ENCODE data around the gene EIF2S1.
"Not testable (repeated sequence)": the region's sequence is repeated elsewhere in the genome, so short reads cannot be mapped to it uniquely, and the experiment has no call there.

Gene EIF2S1

DNA sequence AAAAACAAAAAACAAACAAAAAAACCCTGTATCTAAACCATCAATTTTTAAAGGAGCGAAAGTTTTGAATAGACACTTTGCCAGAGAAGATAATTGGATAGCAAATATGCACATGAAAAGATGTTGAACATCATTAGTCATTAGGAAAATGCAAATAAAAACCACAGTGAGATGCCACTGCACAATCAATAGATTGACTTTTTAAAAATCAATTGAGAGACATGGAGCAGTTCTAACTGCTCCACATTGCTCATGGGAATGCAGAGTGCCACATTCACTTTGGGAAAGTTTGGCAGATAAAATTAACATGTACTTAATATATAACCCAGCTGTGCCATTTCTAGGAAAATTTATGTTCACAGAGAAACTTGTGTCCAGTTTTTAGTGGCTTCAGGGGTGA is 12.7 kb downstream of the EIF2S1 start:
- DNase-seq = no peak

DNA sequence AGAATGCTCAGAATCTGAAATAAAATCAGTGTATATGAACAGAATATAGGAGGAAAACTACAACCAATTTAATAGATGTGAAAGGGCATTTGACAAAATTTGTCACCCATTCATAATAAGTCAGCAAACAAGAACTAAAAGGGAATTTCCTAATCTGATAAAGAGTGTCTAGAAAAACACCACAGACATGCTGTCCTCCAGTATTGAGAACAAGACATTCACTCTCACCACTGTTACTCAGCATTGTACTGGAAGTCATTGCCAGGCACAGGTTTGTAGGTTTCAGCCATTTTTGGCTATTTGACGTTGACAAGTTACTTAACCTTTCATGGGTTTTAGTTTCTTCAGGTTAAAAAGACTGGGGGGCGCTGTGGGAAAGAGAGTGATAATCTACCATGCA is 13.2 kb downstream of the EIF2S1 start:
- no peak for DNase-seq

DNA sequence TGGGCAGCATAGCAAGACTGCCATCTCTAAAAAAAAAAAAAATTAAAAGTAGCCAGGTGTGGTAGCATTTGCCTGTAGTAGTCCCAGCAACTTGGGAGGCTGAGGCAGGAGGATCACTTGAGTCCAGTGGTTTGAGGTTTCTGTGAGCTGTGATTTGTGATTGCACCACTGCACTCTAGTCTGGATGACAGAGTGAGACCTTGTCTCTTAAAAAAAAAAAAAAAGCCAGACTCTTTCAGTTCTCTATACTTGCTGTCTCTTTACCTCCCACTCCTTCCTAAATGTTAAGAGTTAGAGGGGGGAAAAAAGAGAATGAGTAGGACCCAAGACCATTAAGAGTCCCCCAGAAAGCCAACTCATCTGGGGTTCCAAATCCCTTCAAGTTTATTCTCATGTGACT is 17.8 kb downstream of the EIF2S1 start:
- no peak for DNase-seq

DNA sequence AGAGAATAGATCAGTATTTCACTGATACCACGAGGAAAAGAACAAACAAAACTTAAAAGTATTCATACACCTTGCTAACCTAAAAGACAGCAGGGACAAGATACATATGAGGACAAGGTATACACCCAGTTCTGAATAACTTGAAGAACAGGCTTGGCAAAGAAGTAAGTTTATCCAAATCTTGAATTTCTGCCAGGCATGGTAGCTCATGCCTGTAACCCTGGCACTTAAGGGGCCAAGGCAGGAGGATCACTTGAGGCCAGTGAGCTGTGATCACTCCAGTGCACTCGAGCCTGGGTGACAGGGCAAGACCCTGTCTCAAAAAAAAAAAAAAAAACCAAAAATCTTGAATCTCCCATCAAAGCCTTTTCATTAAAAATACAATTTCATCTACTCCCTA is 25.0 kb downstream of the EIF2S1 start:
- no peak for DNase-seq

DNA sequence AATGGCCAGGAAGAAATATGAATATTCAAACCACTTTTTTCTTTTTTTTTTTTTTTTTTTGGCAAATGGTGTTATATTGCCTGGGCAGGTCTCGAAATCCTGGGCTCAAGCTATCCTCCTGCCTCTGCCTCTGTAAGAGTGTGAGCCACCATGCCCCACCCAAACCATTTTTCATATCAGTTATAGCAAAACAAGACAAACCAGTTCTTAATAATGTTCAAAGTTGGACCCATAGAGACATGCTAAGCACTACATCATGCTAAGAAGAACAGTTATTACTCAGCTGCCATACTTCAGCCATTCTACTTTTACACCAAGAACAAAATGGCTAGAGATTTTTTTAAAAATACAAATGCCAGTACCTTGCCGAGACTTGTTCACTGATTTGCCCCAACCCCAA is 25.5 kb downstream of the EIF2S1 start:
- no peak for DNase-seq

DNA sequence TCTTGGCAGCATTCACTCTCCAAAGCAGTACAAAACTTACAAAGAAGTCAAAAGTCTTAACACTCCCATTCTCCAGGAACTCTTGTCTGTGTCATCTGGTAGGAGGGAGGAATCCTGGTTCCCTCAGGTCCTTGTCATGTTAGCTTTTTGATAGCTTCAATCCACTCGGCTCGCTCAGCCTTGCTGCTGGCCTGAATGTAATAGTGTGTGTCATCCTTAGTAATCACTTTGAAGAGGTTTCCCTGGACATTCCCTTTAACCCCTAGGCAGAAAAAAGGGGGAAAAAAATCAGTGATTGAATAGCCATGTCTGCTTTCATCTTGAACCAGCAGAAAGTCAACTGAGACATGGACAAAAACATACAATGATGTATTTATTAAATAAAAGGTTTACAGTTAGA is 27.1 kb downstream of the EIF2S1 start:
- DNase-seq = no peak

DNA sequence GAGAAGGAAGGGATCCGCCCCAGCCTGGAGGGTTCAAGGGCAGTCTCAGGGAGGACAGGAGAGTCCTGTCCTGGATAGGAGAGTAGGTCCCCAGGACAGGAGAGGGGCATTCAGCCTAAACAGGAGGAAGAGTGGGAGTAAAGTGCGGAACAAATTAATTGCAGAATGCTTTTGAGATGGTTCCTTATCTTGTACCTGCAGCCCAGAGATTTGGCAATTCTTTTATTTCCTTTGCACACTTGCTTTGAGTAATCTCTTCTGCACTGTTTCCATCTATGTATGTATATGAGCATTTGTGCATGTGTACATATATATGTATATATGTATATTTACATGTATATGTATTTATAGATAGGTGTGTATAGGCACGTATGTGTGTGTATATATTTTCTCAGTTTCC is 29.1 kb downstream of the EIF2S1 start:
- DNase-seq = no peak

DNA sequence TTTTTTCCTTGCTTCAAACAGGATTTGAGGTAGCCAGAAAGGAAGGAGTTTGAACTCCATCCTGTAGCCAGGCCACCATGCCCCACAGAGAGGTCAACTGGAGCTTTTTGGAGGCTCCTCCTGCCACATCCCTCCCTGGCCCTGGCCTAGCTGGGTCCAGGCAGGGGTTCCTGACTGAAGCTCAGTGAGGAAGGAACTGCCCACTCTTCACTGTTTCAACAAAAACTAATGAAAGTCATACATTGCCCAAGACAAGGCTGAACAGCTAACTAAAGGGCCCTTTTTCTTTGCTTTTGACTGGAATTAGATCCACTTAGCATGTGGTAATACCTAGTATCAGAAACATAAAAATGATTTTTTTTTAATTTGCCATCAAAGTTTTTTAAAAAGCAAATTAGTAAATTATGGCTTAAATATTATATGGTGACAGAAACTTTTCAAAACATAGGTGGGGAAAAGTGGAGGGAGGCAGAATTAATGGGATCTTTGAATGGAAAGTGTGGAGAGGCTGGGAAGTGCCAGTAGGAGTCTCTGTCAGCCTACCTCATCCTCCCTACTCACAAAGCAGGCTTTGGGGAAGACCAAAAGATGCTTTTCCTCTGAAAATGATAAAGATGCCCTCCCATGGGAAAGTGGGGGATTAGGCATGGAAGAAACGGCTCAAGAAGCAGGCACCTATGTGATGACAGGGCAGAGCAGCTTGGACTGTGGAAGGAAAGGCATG is 29.8 kb downstream of the EIF2S1 start:
- DNase-seq = no peak

DNA sequence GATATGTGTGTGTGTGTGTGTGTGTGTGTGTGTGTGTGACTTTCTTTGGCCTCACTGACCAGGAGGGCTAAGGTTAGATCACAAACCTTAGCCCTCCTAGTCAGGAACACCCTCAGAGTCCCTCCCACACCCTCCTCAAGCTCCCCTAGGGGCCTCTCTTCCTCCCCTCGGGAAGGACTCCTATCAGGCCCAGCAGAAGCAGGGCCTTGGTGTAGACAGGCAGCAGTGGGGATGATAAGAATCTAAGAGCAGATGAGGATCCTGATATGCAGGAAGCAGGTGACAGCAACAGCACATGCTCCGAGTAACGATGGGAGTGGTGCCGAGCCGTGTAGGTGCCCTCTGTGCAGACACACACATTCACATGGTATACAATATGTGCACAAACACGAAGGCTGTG is 31.1 kb downstream of the EIF2S1 start:
- no peak for DNase-seq

DNA sequence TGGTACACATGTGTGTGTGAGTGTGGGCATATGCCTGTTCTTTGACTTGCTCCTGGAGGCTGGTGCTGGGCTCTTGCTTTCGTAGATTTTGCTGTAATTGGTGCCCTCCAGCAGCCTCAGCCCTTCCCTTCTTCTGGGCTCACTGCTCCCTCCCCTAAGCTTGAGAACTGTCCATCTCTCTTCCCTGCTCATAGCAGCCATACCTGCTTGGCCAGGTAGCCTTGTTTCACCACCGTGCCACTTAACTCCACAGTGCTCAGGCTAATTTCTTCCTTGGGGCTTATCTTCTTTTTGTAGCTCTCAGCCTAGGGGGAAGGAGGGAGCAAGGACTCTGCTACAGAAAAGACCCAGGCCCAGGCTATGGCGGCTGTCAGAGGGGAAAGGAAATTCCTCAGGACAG is 32.0 kb downstream of the EIF2S1 start:
- no peak for DNase-seq

DNA sequence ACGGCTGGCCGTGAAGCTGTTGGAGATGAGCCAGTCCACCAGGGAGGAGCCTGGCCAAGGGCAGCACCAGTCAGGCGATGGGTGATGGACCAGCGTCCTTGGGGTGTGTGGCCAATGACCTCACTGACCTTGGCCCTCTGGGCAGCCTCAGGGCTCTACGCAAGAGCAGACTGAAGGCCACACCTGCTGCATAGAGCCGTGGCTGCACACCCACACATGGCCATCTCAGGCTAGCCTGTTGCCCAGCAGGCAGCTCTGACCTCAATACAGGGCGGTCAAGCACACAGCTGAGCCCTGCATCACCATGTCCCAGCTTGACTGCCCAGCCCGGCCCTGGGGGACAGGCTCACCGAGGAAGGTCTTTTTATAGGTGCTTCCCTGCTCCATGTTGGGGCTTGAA is 32.7 kb downstream of the EIF2S1 start:
- DNase-seq = no peak

DNA sequence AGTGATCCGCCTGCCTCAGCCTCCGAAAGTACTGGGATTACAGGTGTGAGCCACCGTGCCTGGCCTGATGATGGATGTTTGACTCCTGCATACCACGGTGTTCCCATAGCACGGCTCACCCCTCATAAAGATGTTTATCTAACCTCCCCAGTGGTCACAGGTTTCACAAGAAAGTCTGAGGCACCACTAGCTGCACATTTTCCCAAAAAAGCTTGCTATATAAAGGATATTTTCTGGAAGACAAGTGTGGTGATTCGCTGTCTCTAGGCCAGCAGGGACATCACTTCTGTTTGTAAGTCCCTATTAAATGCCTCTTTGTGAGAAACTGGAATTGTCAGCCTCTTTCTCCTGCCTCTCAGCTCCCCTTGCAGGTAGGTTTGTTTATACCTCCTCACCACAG is 33.6 kb downstream of the EIF2S1 start:
- no peak for DNase-seq

DNA sequence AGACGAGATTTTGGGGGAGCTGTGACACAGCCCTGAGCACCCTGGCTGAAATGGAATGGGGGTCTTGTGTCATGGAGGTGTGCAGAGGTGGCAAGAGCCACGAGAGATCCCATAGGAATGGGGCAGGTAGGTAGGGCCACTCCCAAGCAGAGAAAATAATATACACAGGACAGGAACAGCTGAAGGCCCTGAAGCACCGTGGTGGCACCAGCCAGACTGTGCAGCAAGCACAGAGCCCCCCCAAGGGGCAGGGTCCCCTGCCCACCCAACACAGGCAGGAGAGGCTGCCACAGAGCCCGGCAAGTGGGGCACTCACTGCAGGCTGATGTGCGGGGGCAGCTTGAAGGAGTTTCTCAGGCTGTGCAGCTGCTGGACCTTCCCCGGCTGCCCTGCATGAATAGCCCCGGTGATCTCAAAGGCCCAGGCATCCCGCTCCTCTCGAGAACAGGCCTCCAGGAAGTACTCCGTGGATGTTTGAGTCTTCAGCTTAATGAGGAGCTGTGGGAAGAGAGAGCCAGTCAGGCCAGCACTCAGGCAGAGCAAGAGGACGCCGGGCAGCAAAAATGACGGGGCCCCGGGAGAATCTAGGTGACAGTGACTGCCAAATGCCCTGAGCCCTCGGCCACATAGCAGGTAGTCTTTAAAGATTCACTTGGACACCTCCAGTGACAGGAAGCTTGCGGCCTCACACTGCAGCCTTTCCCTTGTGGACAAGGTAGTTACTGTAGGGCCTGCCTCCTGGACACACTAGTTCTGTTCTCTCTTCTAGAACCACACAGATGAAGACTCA is 35.2 kb downstream of the EIF2S1 start:
- DNase-seq = no peak

DNA sequence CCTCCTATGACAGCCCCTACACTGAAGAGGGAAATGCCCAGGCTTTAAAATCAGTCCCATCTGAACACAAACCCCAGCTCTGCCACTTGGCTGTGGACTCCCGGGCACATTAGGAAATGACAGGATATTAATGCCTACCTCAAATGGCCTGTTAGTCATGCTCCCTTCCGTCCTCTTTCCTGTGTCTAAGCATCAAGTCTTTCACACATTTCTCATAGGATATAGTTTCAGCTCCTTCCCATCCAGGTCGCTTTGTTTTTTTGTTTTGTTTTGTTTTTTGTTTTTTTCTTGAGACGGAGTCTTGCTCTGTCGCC is 35.7 kb downstream of the EIF2S1 start:
- no peak for DNase-seq

DNA sequence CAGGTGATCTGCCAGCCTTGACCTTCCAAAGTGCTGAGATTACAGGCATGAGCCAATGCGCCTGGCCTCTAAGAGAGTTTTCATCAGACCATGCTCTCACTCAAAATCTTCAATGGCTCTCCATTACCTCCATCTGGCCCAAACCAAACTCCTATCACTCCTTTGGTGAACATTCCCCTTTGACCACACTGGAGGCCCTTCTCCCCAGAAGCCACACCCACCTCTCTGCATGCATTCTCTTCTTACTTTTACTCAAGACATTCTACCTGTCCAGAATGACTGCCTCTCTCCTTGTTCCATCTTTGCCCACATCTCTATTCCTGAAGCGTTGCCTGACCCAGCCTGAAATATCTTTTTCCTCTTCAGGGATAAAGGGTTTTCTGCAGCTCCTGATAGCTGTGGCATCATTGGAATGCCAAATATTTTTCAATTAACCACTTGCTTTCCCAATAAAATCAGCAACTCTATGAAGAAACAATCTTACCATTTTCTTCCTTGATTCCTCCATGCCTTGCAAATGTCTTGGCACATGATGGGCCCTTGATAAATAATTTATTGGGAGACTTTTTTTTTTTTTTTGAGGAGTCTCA is 36.3 kb downstream of the EIF2S1 start:
- DNase-seq = no peak

DNA sequence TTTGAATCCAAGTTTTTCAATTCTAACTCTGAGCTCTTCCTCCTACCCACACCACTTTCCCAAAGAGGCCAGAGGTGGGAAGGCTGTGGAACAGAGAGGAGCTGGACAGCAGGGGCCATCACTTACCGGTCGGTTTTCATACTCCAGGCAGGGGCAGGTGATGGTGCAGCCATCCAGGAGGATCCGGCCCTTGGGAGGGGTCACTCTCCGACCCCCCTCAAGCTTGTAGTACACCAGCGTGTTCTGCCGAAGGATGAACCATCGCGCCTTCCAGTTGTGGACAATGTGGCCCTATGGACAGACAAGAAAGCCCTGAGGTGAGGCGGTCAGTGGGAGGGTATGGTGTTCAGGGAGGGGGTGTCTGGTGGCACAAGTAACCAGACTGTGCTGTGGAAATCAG is 37.4 kb downstream of the EIF2S1 start:
- DNase-seq = no peak

DNA sequence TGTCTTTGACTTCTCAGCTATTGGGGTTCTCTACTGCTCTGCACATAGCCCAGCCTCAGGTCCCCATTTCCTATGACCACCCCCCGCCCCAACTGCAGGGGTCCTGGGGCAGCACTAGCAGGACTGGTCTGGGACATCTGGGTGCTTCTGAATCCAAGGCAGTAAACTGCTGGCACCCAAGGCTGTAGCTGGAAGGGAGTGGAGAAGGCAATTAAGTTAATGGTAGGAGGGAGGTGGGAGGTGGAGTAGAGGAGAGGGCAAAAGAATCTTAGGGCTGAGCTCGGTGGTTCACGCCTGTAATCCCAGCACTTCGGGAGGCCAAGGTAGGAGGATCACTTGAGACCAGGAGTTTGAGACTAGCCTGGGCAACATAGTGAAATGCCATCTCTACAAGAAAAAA is 40.3 kb downstream of the EIF2S1 start:
- no peak for DNase-seq

DNA sequence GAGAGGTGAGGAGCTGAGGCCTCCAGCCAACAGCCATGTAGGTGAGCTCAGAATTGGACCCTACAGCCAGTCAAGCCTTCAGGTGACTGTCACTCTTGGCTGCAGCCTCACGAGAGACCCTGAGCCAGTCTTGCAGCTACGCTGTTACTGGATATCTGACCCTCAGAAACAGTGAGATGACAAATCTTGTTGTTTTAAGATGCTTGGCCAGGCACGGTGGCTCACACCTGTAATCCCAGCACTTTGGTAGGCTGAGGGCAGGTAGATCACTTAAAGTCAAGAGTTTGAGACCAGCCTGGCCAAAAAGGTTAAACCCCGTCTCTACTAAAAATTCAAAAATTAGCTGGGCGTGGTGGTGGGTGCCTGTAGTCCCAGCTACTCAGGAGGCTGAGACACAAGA is 45.6 kb downstream of the EIF2S1 start:
- DNase-seq = no peak

DNA sequence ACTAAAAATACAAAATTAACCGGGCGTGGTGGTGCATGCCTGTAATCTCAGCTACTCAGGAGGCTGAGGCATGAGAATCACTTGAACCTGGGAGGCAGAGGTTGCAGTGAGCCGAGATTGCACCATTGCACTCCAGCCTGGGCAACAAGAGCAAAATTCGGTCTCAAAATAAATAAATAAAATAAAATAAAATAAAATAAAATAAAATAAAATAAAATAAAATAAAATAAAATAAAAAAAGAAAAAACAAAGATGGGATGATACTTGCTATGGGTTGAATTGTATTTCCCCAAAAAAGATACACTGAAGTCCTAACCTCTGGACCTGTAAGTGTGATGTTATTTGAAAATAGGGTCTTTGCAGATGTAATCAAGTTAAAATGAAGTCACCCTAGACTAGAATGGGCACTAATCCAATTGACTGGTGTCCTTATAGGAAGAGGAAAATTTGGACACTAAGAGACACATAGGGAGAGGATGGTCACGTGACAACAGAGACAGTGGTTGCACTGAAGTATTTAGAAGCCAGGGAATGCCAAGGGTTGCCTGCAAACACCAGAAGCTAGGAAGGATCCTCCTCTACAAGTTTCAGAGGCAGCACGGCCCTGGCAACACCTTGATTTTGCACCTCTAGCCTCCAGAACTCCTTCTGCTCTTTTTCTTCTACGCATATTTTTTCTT is 48.1 kb downstream of the EIF2S1 start:
- DNase-seq = not testable (repeated sequence)

DNA sequence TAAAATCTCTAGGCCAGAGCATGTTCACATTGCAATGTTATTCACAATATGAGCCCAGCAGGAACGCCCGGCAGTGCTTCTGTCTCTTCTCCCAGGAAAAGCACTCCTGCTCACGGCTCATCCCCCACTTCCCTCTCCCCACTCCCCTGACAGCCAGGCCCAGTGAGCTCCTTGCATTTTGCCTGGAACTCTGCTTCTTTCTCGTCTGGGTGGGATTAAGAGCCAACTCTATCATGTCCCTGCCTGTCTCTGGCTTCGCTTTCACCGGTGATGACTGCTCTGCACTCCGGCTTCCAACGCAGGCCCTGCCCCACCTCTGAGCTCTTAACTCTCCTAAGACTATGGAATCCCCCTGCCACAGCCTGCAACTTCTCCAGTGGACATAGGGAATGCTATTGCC is 49.3 kb downstream of the EIF2S1 start:
- no peak for DNase-seq

DNA sequence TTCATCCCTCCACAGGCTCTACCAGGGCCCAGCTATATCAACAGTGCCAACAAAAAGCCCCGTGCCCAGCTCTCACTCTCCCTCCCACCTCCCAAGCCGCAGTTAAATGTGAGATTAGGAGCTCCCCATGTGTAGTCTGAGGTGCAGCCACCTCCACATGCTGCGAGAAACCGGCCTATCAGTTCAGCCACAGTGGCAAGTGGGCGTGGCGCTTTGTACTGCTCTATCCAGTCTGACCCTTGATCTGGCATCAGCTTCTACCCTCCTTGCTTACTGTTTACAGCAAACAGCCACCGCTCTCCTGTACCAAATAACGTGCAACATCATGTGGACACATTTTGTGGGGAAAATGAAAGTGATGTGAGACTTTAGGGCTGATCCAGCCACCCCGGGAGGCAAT is 50.2 kb downstream of the EIF2S1 start:
- DNase-seq = no peak

DNA sequence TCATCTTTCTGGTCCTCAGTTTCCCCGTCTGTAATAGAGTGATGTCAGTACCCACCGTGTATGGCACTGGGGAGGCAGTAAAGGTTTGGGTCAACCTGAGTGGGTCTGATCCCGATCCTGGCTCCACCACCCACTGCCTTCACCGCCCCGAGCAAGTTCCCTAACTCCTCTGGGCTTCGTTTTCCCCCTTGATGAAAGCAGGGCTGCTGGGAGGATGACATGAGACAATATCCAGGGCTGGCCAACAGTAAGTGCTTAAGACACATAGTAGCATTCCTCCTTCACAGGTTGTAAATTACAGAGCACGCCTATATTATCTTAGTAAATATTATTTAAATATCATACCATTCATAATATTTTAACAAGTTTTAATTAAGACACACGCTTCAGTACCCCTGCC is 51.2 kb downstream of the EIF2S1 start:
- no peak for DNase-seq

DNA sequence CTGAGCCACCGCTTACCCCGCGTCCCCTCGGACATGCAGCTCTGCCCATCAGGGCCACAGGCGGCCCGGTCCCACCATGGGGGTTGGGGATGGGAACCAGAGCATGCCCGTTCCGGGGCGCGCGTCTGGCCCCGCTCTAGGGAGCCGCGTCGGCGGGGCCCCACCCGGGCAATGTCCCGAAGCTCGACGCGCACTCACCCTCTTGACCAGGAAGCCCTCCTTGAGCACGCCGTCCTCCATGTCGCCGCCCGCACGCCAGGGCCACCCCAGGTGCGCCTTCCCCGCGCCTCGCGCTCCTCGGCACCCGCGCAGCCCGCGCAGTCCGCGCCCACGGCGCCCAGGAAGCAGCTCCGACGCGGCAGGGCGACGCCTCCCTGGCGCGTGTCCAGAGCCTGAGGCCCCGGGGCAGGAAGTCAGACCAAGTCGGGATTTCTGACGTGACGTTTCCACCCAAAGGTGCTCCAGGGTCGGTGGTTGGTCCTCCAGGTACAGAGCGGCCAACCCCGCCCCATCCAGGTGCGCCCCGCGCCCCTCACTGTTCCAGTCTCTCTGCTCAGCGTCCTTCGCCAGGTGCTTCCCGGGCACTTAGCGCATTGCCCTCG is 51.8 kb downstream of the EIF2S1 start, which contains the start of gene PLEK2:
PLEK2 (minus strand) TSS at position 346 of the 602 bp plus-strand sequence; CDS start at position 240, 106 bp downstream.
- no peak for DNase-seq
